Measurements from ENCODE around the gene ZNF423.

Gene ZNF423

GRCh38 chr16:49822649-49823370, 33.1 kb downstream of the ZNF423 start:
- no peak for DNase-seq (ENCODE audit: low read depth)

- no peak for DNase-seq (ENCODE audit: low read depth)
Observed at GRCh38 chr16:49821614-49822282, 34.2 kb downstream of the ZNF423 start.

DNA sequence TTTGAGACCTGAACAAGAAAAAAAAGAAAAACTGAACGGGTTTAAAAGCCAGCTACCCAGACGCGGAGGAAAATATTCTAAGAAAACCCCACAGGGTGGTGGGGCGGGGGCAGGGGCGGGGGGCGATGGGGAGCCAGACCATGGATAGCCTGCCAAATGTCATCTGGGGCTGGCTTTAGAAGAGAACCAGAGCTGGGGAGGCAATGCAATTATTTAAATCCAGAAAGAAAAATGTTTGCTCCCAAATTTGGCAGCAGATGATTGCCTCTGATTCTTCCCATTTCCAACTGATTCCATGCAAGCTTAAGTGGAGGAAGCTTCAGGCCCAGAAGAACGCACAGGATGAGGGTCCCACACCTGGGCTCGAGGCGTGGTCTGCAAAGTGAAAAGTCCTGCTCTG, 34.8 kb downstream of the ZNF423 start:
- no peak for DNase-seq (ENCODE audit: low read depth)

DNA sequence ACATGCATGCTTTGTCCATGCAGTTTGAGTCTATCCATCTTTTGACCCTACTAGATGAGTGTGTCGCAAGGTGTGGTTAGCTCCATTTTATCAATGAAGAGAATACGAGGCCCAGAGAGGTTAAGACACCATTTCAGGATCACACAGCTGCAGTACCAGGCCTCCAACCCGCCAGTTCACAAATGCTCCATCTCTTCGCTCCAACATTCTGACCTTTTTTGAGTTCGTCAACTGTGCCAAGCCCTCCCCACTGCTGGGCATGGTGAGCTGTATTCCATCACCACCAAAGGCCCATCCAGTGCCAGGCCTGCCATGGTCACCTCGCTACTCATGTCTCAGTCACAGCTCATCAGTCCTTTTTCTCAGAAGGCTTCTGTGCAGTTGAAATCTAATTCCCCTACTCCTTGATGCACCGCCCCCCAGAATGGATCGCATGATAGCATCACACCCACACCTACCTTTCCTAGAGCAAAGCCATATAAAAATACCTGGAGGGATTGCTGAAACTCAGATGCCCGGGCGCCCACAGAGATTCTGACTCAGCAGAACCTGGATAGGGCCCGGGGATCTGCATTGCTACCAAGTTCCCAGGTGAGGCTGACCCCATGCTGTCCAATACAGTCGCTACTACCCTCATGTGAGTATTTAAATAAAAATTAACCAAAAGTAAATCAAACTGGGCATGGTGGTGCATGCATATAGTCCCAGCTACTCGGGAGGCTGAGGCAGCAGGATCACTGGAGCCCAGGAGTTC, 38.0 kb downstream of the ZNF423 start:
- no peak for DNase-seq (ENCODE audit: low read depth)

GRCh38 chr16:49816875-49817274, 39.0 kb downstream of the ZNF423 start:
- no peak for DNase-seq (ENCODE audit: low read depth)

DNA sequence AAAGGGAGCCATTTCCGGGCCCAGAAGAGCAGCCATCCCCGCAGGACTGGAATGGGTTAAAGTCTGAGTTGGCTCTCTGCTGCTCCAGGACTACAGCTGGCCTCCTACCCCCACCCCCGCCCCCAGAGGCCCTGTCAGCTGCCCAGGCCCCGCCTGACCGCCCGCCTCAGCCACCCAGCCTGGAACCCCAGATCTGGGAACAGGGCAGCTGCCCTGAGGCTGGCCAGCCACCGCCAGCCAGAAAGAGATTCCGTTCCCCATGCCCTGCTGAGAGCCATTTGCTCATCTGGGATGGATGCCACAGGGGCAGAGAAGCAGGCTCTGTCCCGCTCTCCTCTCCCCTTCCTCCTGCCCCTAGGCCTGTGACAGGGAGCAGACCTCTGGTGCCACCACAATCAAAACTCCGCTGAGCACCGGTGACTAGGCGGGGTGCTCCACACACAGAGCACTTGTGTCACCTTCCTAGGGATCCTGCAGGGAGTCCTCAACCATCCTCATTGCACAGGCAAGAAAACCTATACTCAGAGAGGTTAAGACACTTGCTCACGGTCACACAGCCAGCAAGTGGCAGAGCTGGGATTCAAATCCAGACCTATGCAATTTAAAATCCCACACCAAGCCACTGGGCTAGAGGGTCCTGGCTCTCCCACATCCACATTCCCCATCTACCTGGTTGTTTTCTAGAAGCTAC, 44.1 kb downstream of the ZNF423 start:
- no peak for DNase-seq (ENCODE audit: low read depth)

DNA sequence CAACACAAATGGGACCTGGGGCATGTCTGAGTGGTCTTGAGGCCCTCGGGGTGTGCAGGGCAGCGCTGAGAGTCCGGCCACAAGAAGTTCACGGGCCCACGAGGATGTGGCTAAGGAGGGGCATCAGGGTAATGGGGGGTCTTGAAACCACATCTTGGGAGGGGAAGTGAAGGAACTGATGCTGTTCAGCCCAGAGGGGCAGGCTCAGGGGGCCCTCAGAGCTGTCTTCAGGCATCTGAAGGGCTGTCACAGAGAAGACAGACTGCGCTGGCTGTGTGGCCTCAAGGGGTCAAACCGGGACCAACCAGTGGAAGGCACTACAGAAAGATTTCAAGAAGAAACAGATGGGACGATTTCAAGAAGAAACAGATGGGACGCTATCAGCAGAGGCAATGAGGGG, 45.1 kb downstream of the ZNF423 start:
- no peak for DNase-seq (ENCODE audit: low read depth)

GRCh38 chr16:49809561-49809960, 46.4 kb downstream of the ZNF423 start:
- no peak for DNase-seq (ENCODE audit: low read depth)

- DNase-seq (ENCODE audit: low read depth): no peak
Observed at GRCh38 chr16:49809062-49809461, 46.9 kb downstream of the ZNF423 start.

DNA sequence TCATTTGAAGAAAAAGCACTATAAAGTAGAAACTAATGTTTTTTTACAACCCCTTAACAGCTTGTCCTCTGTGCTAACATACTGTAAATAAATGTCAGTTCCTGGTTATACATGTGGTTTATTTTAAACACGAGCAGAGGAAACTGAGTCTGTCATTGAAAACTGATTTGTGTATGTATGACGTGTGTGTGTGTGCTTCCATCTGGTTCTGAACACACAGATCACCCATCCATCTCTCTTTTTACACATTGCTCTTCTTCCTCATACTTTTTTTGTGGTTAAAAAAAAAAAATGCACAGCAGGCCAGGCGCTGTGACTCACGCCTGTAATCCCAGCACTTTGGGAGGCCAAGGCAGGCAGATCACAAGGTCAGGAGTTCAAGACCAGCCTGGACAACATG, 49.5 kb downstream of the ZNF423 start:
- no peak for DNase-seq (ENCODE audit: low read depth)

- no peak for DNase-seq (ENCODE audit: low read depth)
Observed at GRCh38 chr16:49801290-49801689, 54.6 kb downstream of the ZNF423 start.

- DNase-seq (ENCODE audit: low read depth): no peak
Observed at GRCh38 chr16:49800876-49801275, 55.0 kb downstream of the ZNF423 start.

GRCh38 chr16:49800441-49800840, 55.5 kb downstream of the ZNF423 start:
- no peak for DNase-seq (ENCODE audit: low read depth)

GRCh38 chr16:49799172-49799571, 56.7 kb downstream of the ZNF423 start:
- no peak for DNase-seq (ENCODE audit: low read depth)

GRCh38 chr16:49795513-49795912, 60.4 kb downstream of the ZNF423 start:
- DNase-seq (ENCODE audit: low read depth): no peak

DNA sequence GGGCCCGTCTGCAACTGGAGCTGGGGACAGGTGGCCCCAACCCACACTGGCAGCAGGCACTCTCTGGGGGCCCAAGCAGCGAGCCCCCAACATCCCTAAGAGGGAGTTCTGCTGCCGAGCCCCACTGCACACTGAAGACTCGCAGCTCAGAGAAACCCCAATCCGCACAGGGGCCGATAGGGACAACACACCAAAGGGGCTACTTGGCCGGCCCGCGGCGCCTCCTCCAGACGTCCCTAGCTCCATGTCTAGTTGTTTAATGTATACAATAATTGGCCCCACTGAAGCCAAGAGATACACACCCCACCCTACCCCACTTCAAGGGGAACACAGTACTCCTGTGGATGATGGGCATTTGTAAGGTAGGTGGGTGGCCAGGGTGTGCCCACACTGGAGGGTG, 62.7 kb downstream of the ZNF423 start:
- DNase-seq (ENCODE audit: low read depth): no peak

- no peak for DNase-seq (ENCODE audit: low read depth)
Observed at GRCh38 chr16:49789616-49790015, 66.3 kb downstream of the ZNF423 start.

- no peak for DNase-seq (ENCODE audit: low read depth)
Observed at GRCh38 chr16:49788986-49789385, 66.9 kb downstream of the ZNF423 start.

DNA sequence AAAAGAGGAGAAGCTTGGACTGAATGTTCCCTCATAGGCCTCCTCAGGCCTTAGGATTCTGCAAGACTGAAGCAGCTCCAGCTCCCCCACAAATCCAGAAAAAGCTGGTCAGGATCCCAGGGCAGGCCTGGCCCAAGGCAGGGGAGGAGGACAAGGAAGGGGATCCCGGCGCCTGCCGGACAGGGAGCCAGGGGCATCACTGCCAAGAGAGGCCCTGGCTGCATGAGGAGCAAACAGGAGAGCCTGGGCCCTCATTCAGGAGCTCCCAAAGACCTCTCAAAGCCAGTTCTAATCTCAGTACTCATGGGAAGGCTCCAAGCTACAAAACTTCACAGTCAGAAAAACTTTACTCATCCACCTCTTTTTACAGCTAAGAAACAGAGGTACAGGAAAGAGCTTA, 67.3 kb downstream of the ZNF423 start:
- no peak for DNase-seq (ENCODE audit: low read depth)

DNA sequence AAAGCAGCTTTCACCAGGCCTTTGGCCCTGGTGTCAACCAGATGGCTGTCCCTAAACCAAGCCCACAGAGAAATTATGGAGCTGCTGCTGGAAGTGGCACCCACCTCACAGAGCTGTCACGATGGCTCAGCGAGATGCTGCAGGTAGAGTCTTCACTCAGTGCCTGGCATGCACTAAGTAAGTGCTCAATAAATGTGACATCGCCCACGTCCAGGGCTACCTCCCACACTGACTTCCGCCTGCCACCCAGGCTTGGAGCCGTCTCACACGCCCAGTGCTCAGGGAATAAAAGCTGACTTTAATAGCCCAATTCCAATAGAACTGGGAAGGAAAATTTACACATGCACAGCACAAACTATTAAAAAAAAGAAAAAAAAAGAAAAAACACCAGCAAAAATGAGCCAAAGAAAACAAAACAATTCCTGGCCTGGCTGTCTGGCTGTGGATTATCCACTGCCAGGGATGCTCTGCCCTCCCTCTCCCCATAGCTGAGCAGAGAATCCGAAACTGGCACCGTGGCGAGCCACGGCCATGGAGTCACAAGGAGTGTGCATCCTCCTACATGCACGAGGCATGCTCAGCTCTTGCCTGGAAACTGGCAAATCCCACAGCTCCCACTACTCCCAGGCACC, 68.9 kb downstream of the ZNF423 start:
- DNase-seq (ENCODE audit: low read depth): no peak

DNA sequence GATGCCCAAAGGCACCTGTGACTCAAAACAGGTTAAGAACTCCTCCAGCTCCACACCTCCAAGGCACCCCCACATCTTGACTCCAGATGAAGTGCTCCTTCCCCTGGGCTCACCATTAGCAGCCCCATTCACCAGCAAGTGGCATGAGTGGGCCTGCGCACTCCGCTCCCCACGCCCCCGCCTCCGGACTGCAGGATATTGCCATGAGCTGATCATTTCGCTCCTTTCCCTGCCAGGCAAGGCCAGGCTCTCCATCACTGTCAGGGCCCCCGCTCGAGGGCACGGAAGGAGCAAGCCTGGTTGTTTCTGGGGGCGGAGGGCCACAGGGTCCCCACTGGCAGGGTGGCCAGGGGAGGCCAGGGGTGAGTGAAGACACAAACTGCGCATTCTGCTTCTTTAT, 69.9 kb downstream of the ZNF423 start:
- no peak for DNase-seq (ENCODE audit: low read depth)

GRCh38 chr16:49782405-49782804, 73.5 kb downstream of the ZNF423 start:
- DNase-seq (ENCODE audit: low read depth): no peak
